Loucy (cell line): ENCODE results near the gene ANP32A.

ENCODE experiments used
- H2AFZ ChIP-seq: fragments of 200-600 bp; sonication (generic); 2 replicates; pipeline ENCODE4 v1.6.0; 2016; ENCODE audit warnings: antibody characterized with exemption, mild to moderate bottlenecking, low read length, moderate library complexity
- H3F3A ChIP-seq: fragments of 200-600 bp; 2 replicates; pipeline ENCODE4 v1.6.0; 2016; ENCODE audit warnings: antibody characterized with exemption, low read depth, mild to moderate bottlenecking
- H3K27me3 ChIP-seq: fragments of 200-600 bp; sonication (generic); 2 replicates; pipeline ENCODE4 v1.6.1; 2014; ENCODE audit warnings: low read length, mild to moderate bottlenecking; ENCODE audit not compliant: insufficient read depth, poor library complexity, severe bottlenecking
- H3K36me3 ChIP-seq: fragments of 200-600 bp; sonication (generic); 2 replicates; pipeline ENCODE4 v1.6.1; 2016; ENCODE audit warnings: low read length; ENCODE audit not compliant: insufficient read depth
- H3K4me1 ChIP-seq: fragments of 200-600 bp; sonication (generic); 2 replicates; pipeline ENCODE4 v1.5.1; 2014; ENCODE audit warnings: low read length, mild to moderate bottlenecking; ENCODE audit not compliant: insufficient read depth, poor library complexity, severe bottlenecking
- H3K4me2 ChIP-seq: fragments of 200-600 bp; sonication (generic); 2 replicates; pipeline ENCODE4 v1.6.0; 2014; ENCODE audit warnings: antibody characterized with exemption, low read length, low read depth, mild to moderate bottlenecking; ENCODE audit not compliant: poor library complexity, severe bottlenecking
- H3K4me3 ChIP-seq: fragments of 200-600 bp; sonication (generic); 2 replicates; pipeline ENCODE4 v1.5.1; 2014; ENCODE audit warnings: low read length, mild to moderate bottlenecking, mixed read lengths; ENCODE audit not compliant: poor library complexity, severe bottlenecking
- H3K79me2 ChIP-seq: fragments of 200-600 bp; sonication (generic); 2 replicates; pipeline ENCODE4 v1.6.1; 2014; ENCODE audit warnings: low read length; ENCODE audit not compliant: insufficient read depth
- H3K9ac ChIP-seq: fragments of 200-600 bp; sonication (generic); 2 replicates; pipeline ENCODE4 v1.6.0; 2014; ENCODE audit warnings: mild to moderate bottlenecking, low read depth, low read length, moderate library complexity; ENCODE audit not compliant: poor library complexity, severe bottlenecking
- H3K9me2 ChIP-seq: fragments of 200-600 bp; sonication (generic); replicated peaks from 2 replicates; pipeline ENCODE4 v1.6.1; 2016; ENCODE audit warnings: low read depth, low read length, mixed read lengths
- H3K9me3 ChIP-seq: fragments of 200-600 bp; sonication (generic); 2 replicates; pipeline ENCODE4 v1.6.1; 2014; ENCODE audit warnings: mild to moderate bottlenecking, antibody characterized with exemption, low read length, low read depth; ENCODE audit not compliant: insufficient read depth
- H4K20me1 ChIP-seq: fragments of 200-600 bp; sonication (generic); 2 replicates; pipeline ENCODE4 v1.6.0; 2014; ENCODE audit warnings: antibody characterized with exemption, low read length, mild to moderate bottlenecking; ENCODE audit not compliant: insufficient read depth, poor library complexity, severe bottlenecking
- CTCF ChIP-seq: fragments of 200-600 bp; sonication (generic); conservative IDR thresholded peaks from 2 replicates; pipeline ENCODE4 v1.5.1; 2014; ENCODE audit warnings: mild to moderate bottlenecking, antibody characterized with exemption, low read length
- EZH2phosphoT487 ChIP-seq: fragments of 200-600 bp; IDR thresholded peaks from 2 replicates; pipeline ENCODE4 v1.6.1; 2018; ENCODE audit warnings: antibody characterized with exemption, mild to moderate bottlenecking, moderate library complexity, borderline replicate concordance

ANP32A gene

GRCh38 chr15:68774521-68775235 lies 46.0 kb downstream of the ANP32A start:
- Histone ChIP-seq H3K9me2 (no peaks in the 10 kb centered on the region), H3K27me3 (no peaks in the 10 kb centered on the region), H4K20me1 (no peaks in the 10 kb centered on the region), H3K79me2 (no peaks in the 10 kb centered on the region), H3K4me2 (no peak overlapping the region), H3K4me1 (no peaks in the 10 kb centered on the region), H3K9ac (no peak overlapping the region), H3K9me3 (no peaks in the 10 kb centered on the region), H3F3A (no peaks in the 10 kb centered on the region), H2AFZ (no peak overlapping the region), H3K36me3 (peaks cover 28% of the 10 kb centered on the region; the same call in 1 of the 2 replicates), H3K4me3 (no peak overlapping the region)
- no peak for TF ChIP-seq EZH2phosphoT487
- TF ChIP-seq CTCF = no peak

DNA sequence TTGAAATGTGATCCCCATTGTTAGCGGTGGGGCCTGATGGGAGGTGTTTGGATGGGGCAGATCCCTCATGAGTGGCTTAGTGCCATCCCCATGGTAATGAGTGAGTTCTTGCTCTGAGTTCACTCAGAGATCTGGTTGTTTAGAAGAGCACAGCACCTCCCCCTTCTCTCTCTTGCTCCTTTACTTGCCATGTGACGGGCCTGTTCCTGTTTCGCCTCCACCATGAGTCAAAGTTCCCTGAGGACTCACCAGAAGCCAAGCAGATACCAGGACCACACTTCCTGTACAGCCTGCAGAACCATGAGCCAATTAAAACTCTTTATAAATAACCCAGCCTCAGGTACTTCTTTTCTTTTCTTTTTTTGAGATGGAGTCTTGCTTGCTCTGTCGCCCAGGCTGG lies 46.6 kb downstream of the ANP32A start:
- H3F3A ChIP-seq = no peaks in the 10 kb centered on the region
- H2AFZ ChIP-seq = no peak overlapping the region
- H3K27me3 ChIP-seq = no peaks in the 10 kb centered on the region
- TF ChIP-seq EZH2phosphoT487 (no peak), CTCF (no peak)
- H3K9ac ChIP-seq = no peak overlapping the region
- H3K9me3 ChIP-seq = no peaks in the 10 kb centered on the region
- no peaks in the 10 kb centered on the region for H3K4me1 ChIP-seq
- H3K79me2 ChIP-seq = no peaks in the 10 kb centered on the region
- no peak overlapping the region for H3K4me3 ChIP-seq
- H3K4me2 ChIP-seq = no peak overlapping the region
- H3K36me3 ChIP-seq = peaks cover 22% of the 10 kb centered on the region; the same call in 1 of the 2 replicates
- no peaks in the 10 kb centered on the region for H3K9me2 ChIP-seq
- no peaks in the 10 kb centered on the region for H4K20me1 ChIP-seq

DNA sequence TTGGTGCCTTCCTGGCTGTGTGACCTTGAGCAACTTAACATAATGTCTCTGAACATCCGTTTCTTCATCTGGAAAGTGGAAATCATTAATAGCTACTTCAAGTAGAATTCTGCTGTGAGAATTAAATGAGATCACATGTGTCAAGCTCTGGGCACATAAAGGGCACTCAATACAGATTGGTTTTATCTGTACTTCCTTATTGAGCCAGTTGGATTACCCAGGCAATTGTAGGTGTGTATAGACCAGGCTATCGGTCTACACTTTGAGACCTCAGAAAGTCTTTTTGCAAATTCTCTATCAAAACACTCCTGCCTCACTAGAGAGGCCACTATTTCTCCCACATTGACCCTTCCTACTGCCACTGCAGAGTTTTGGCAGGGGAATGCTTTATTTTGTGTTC lies 47.7 kb downstream of the ANP32A start:
- TF ChIP-seq EZH2phosphoT487 (no peak), CTCF (no peak)

More for the DNA sequence above, 47.7 kb downstream of the ANP32A start:
- Histone ChIP-seq H3K36me3 (peaks cover 11% of the 10 kb centered on the region; the same call in 1 of the 2 replicates), H3F3A (no peaks in the 10 kb centered on the region), H3K79me2 (no peaks in the 10 kb centered on the region), H3K4me1 (no peaks in the 10 kb centered on the region), H3K9me3 (no peaks in the 10 kb centered on the region), H4K20me1 (no peaks in the 10 kb centered on the region), H3K9ac (no peak overlapping the region), H3K9me2 (no peaks in the 10 kb centered on the region), H3K4me2 (no peak overlapping the region), H3K4me3 (no peak overlapping the region), H2AFZ (no peak overlapping the region), H3K27me3 (no peaks in the 10 kb centered on the region)
